ENCODE data around the gene REEP5. TPM values are rescaled to one million over a fixed set of nuclear protein-coding genes. Genes with fewer than 3 reads are reported as not detected.
A peak's percentile ranks its signal among the peaks of the same experiment; 100 is the strongest.

Gene REEP5
- total RNA-seq, 2 donors from 2014 or later, result 61.0 to 164 TPM

GRCh38 chr5:112857866-112858265 is 64.2 kb downstream of the REEP5 start:
- DNase-seq (ENCODE audit: low spot score), result no peak
- H3K36me3 ChIP-seq, result no peaks in the 10 kb centered on the region
- H3K4me3 ChIP-seq, result no peak overlapping the region
- no peaks in the 10 kb centered on the region for H3K27me3 ChIP-seq (replicated peaks; ENCODE audit: insufficient read depth)
- TF ChIP-seq POLR2AphosphoS5 (IDR thresholded peaks at IDR 0.05) (no peak), POLR2A (IDR thresholded peaks at IDR 0.05) (no peak), CTCF (IDR thresholded peaks at IDR 0.05) (no peak)
- intact Hi-C loops (cut with DNase I), result no loop called here
- H3K9me3 ChIP-seq, result no peaks in the 10 kb centered on the region
- no peak overlapping the region for H3K27ac ChIP-seq
- no peaks in the 10 kb centered on the region for H3K4me1 ChIP-seq (replicated peaks)

GRCh38 chr5:112854651-112855050 is 67.4 kb downstream of the REEP5 start:
- H3K4me3 ChIP-seq, result no peak overlapping the region

DNA sequence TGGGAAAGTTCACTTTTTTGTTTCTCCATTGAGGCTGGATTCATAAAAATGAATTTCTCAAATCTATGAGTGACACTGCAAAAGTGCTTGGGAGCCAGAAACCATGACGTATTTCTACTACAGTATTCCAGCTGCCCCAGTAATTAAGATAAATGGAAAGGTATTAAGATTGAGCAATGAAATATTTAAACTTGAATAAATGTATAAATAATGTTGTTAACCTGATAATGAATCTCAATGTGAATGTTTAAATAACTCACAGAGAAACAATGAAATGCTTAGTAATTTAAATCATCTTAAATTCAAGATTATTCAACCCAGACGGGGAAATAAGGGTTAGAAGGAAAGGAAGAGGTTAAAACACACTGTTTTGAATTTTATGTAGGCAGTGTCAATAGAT is 72.1 kb downstream of the REEP5 start:
- no peak overlapping the region for H3K4me3 ChIP-seq
- H3K9me3 ChIP-seq, result no peaks in the 10 kb centered on the region
- no peak for DNase-seq (ENCODE audit: low spot score)
- intact Hi-C loops (cut with DNase I), result no loop called here
- TF ChIP-seq CTCF (IDR thresholded peaks at IDR 0.05) (no peak), POLR2A (IDR thresholded peaks at IDR 0.05) (no peak), POLR2AphosphoS5 (IDR thresholded peaks at IDR 0.05) (no peak)
- H3K36me3 ChIP-seq, result no peaks in the 10 kb centered on the region
- WGBS, result 65% methylated on average over 2 of the region's 2 CpGs
- H3K27me3 ChIP-seq (replicated peaks; ENCODE audit: insufficient read depth), result no peaks in the 10 kb centered on the region
- no peaks in the 10 kb centered on the region for H3K4me1 ChIP-seq (replicated peaks)
- no peak overlapping the region for H3K27ac ChIP-seq

More at GRCh38 chr5:112854651-112855050, 67.4 kb downstream of the REEP5 start:
- TF ChIP-seq CTCF (IDR thresholded peaks at IDR 0.05), result no peak
- no peak for TF ChIP-seq POLR2A (IDR thresholded peaks at IDR 0.05)
- no peak for TF ChIP-seq POLR2AphosphoS5 (IDR thresholded peaks at IDR 0.05)
- intact Hi-C loops (cut with DNase I), result no loop called here
- Histone ChIP-seq H3K27me3 (replicated peaks; ENCODE audit: insufficient read depth) (no peaks in the 10 kb centered on the region), H3K36me3 (no peaks in the 10 kb centered on the region), H3K27ac (no peak overlapping the region), H3K9me3 (no peaks in the 10 kb centered on the region), H3K4me1 (replicated peaks) (no peaks in the 10 kb centered on the region)
- WGBS, result 53% methylated on average over 1 of the region's 1 CpG
- no peak for DNase-seq (ENCODE audit: low spot score)

- intact Hi-C loops (cut with DNase I), result no loop called here
- DNase-seq (ENCODE audit: low spot score), result no peak
- no peaks in the 10 kb centered on the region for H3K36me3 ChIP-seq
- H3K9me3 ChIP-seq, result no peaks in the 10 kb centered on the region
- H3K27me3 ChIP-seq (replicated peaks; ENCODE audit: insufficient read depth), result no peaks in the 10 kb centered on the region
- WGBS, result 46% methylated on average over 8 of the region's 8 CpGs
- no peak overlapping the region for H3K4me3 ChIP-seq
- no peak overlapping the region for H3K27ac ChIP-seq
- H3K4me1 ChIP-seq (replicated peaks), result no peaks in the 10 kb centered on the region
- TF ChIP-seq POLR2AphosphoS5 (IDR thresholded peaks at IDR 0.05) (peak; percentile 43), CTCF (IDR thresholded peaks at IDR 0.05) (peak in 3 of 4 experiments; percentile 36 to 48 (median 41)), POLR2A (IDR thresholded peaks at IDR 0.05) (no peak)
Observed at GRCh38 chr5:112848116-112848811, 73.8 kb downstream of the REEP5 start.

DNA sequence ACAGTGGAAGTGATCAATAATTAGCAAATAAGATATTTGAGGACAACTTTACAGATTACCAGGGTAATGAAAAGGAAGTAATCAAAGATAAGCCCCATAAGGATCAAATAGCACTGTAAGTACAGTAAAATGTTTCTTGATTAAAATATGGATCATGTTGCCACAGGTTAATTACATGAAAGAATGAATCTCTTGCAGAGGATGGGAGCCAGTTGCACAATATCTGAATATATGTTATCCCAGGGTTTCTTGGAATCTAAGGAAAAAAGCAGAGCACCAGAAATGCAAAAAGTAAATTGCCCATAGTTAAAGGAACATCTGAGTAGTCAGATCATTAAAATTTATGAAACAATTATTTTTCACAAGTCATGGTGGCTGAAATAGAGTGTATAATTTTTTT is 74.7 kb downstream of the REEP5 start:
- no peak for DNase-seq (ENCODE audit: low spot score)
- intact Hi-C loops (cut with DNase I), result no loop called here
- H3K27me3 ChIP-seq (replicated peaks; ENCODE audit: insufficient read depth), result no peaks in the 10 kb centered on the region

More for the DNA sequence above, 74.7 kb downstream of the REEP5 start:
- Histone ChIP-seq H3K4me3 (no peak overlapping the region), H3K27ac (no peak overlapping the region), H3K4me1 (replicated peaks) (no peaks in the 10 kb centered on the region), H3K36me3 (no peaks in the 10 kb centered on the region), H3K9me3 (no peaks in the 10 kb centered on the region)
- TF ChIP-seq CTCF (IDR thresholded peaks at IDR 0.05) (no peak), POLR2AphosphoS5 (IDR thresholded peaks at IDR 0.05) (no peak), POLR2A (IDR thresholded peaks at IDR 0.05) (no peak)
